H4 (cell line): ENCODE results near the gene WNT7B. TPM values are rescaled to one million over a fixed set of nuclear protein-coding genes. Genes with fewer than 3 reads are reported as not detected.

Experiments used
- DNase-seq: peaks from one replicate; pipeline ENCODE4 v3.0.0-alpha.2; 2015; ENCODE audit warnings: low spot score
- total RNA-seq: library from RNA; depleted of rRNA; stranded (reverse); fragments of >200 nt; shearing (Covaris generic); gene quantifications from 2 replicates; pipeline ENCODE4 v1.2.3, GENCODE V29; 2014

Gene WNT7B
- total RNA-seq, 1 experiment from 2014 or later, result 0.66 TPM

GRCh38 chr22:45927059-45927458, 49.9 kb downstream of the WNT7B start:
- DNase-seq, result no peak

- no peak for DNase-seq
These were observed 50.5 kb downstream of the WNT7B start for GRCh38 chr22:45926433-45926832.

- DNase-seq, result no peak
These were observed 51.1 kb downstream of the WNT7B start for GRCh38 chr22:45925811-45926351.

GRCh38 chr22:45923835-45924234, 53.1 kb downstream of the WNT7B start:
- no peak for DNase-seq

- DNase-seq, result no peak
These were observed 53.8 kb downstream of the WNT7B start for GRCh38 chr22:45923212-45923611.

- no peak for DNase-seq
These were observed 54.3 kb downstream of the WNT7B start for GRCh38 chr22:45922661-45923060.

GRCh38 chr22:45922256-45922655, 54.7 kb downstream of the WNT7B start:
- no peak for DNase-seq

- DNase-seq, result no peak
These were observed 57.3 kb downstream of the WNT7B start for GRCh38 chr22:45919504-45920286.

- DNase-seq, result no peak
These were observed 58.2 kb downstream of the WNT7B start for GRCh38 chr22:45918459-45919370.

GRCh38 chr22:45917700-45918458, 59.1 kb downstream of the WNT7B start:
- DNase-seq, result no peak

GRCh38 chr22:45917146-45917545, 59.8 kb downstream of the WNT7B start:
- no peak for DNase-seq

- DNase-seq, result no peak
These were observed 60.4 kb downstream of the WNT7B start for GRCh38 chr22:45916515-45916914.

- DNase-seq, result no peak
These were observed 61.1 kb downstream of the WNT7B start for GRCh38 chr22:45915841-45916240.

- no peak for DNase-seq
These were observed 61.8 kb downstream of the WNT7B start for GRCh38 chr22:45915151-45915550.

GRCh38 chr22:45914309-45914708, 62.7 kb downstream of the WNT7B start:
- no peak for DNase-seq

- DNase-seq, result no peak
These were observed 64.1 kb downstream of the WNT7B start for GRCh38 chr22:45912910-45913309.

- peak; percentile 77 for DNase-seq
These were observed 65.2 kb downstream of the WNT7B start for GRCh38 chr22:45911601-45912271.

GRCh38 chr22:45910928-45911467, 66.0 kb downstream of the WNT7B start:
- DNase-seq, result no peak

- DNase-seq, result no peak
These were observed 68.0 kb downstream of the WNT7B start for GRCh38 chr22:45908961-45909360.

GRCh38 chr22:45907996-45908395, 69.0 kb downstream of the WNT7B start:
- no peak for DNase-seq

GRCh38 chr22:45907378-45907777, 69.6 kb downstream of the WNT7B start:
- DNase-seq, result no peak
